ENCODE data around the gene FBXW9. TPM values are rescaled to one million over a fixed set of nuclear protein-coding genes. Genes with fewer than 3 reads are reported as not detected.

The FBXW9 gene
- total and polyA plus RNA-seq, 7 donors: 3.6 to 10.8 (median 6.2) TPM

DNA sequence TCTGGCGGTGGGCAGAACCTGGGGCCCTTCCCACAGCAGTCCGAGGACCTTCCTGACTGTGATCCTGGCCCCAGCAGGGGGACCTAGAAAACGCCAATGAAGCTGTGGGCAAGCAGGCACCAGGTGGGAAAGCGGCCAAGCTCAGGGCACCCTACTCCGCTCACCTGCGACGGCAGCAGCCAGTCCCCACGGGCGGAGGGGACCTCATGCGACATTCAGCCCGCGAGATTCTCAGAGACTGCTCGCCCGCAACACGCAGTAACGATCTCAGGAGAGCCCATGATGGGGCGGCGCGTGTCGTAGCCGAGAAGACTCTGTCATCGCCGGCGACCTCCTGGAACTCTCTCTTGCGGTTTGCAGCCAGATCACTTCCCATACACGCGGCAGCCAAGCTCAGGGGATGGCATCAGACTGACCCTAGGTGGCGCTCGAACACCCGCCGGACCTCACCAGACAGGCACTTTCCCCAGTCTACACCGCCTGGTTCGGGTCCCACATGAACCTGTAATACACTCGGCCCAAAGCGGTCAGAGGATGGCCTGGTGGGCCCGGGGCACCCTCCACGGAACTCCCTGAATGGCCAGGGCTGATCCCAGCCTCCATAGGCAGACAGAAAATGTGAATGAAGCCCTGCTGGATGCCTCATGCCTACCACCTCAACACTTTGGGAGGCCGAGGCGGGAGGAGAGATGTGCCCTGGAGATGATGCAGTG is 56.4 kb downstream of the FBXW9 start:
- Histone ChIP-seq H3K27me3 (no peaks in the 10 kb centered on the region), H3K36me3 (no peaks in the 10 kb centered on the region), H3K4me3 (peak overlapping the region in 3 of 4 donors; percentile 18 to 37 (median 30)), H3K9me3 (no peaks in the 10 kb centered on the region), H3K27ac (no peak overlapping the region), H3K4me1 (peaks cover 0 to 12% (median 11%) of the 10 kb centered on the region in 4 donors)
- TF ChIP-seq EP300 (IDR thresholded peaks at IDR 0.05) (no peak), POLR2AphosphoS5 (IDR thresholded peaks at IDR 0.05) (peak in 1 of 4 donors; percentile 10), POLR2A (IDR thresholded peaks at IDR 0.05) (no peak)
- TF ChIP-seq, protein P1, sequence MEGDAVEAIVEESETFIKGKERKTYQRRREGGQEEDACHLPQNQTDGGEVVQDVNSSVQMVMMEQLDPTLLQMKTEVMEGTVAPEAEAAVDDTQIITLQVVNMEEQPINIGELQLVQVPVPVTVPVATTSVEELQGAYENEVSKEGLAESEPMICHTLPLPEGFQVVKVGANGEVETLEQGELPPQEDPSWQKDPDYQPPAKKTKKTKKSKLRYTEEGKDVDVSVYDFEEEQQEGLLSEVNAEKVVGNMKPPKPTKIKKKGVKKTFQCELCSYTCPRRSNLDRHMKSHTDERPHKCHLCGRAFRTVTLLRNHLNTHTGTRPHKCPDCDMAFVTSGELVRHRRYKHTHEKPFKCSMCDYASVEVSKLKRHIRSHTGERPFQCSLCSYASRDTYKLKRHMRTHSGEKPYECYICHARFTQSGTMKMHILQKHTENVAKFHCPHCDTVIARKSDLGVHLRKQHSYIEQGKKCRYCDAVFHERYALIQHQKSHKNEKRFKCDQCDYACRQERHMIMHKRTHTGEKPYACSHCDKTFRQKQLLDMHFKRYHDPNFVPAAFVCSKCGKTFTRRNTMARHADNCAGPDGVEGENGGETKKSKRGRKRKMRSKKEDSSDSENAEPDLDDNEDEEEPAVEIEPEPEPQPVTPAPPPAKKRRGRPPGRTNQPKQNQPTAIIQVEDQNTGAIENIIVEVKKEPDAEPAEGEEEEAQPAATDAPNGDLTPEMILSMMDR (IDR thresholded peaks at IDR 0.05): peak; percentile 57 to 80 (median 64)
- WGBS, 2 donors: 10% methylated on average over 39 of the region's 39 CpGs
- intact Hi-C loops (cut with DNase I): no loop called here
- peak; percentile 88 for DNase-seq

Small RNA genes within 50 kb of the gene (small RNA-seq; reads per million reads assigned to genes)
- 57.4 to 659 (median 153) reads per million in 3 donors for gene SNORD41

Other genes starting within 250 kb of the FBXW9 start
- 1 to 10 TPM; 2.4 to 8.3 (median 3.5) TPM for gene ZNF709, start 211.8 kb downstream of the FBXW9 start, total RNA-seq
- 1 to 10 TPM in 1 of 3 donors, under 1 TPM in 2; 0.46 to 1.2 (median 0.60) TPM for gene ZNF709, start 211.8 kb downstream of the FBXW9 start, polyA plus RNA-seq
- gene ZNF564, start 145.1 kb downstream of the FBXW9 start, total RNA-seq: 10 to 100 TPM; 11.7 to 17.8 (median 16.4) TPM
- 1 to 10 TPM; 7.4 to 9.0 (median 7.8) TPM for gene ZNF564, start 145.1 kb downstream of the FBXW9 start, polyA plus RNA-seq
- 1 to 10 TPM; 4.3 to 7.8 (median 5.5) TPM for gene ZNF490, start 85.8 kb downstream of the FBXW9 start, total RNA-seq
- gene ZNF490, start 85.8 kb downstream of the FBXW9 start, polyA plus RNA-seq: 1 to 10 TPM in 2 of 3 donors, not detected in 1; 1.6 to 2.2 TPM
- 10 to 100 TPM; 16.6 to 27.6 (median 22.3) TPM for gene ZNF791, start 85.7 kb downstream of the FBXW9 start, total RNA-seq
- gene ZNF791, start 85.7 kb downstream of the FBXW9 start, polyA plus RNA-seq: 1 to 10 TPM; 4.2 to 9.4 (median 5.3) TPM
- gene MAN2B1, start 29.9 kb downstream of the FBXW9 start, total RNA-seq: 10 to 100 TPM; 41.1 to 75.6 (median 63.8) TPM
- gene MAN2B1, start 29.9 kb downstream of the FBXW9 start, polyA plus RNA-seq: 10 to 100 TPM; 26.4 to 68.1 (median 31.0) TPM
- gene WDR83, start 29.8 kb downstream of the FBXW9 start, total RNA-seq: 10 to 100 TPM in 2 of 4 donors, 1 to 10 TPM in 2; 7.8 to 11.7 (median 10.0) TPM
- gene WDR83, start 29.8 kb downstream of the FBXW9 start, polyA plus RNA-seq: 10 to 100 TPM in 2 of 3 donors, 1 to 10 TPM in 1; 8.3 to 13.4 (median 12.6) TPM
- gene DHPS, start 14.8 kb downstream of the FBXW9 start, total RNA-seq: 100 to 1,000 TPM; 105 to 160 (median 136) TPM
- 10 to 100 TPM; 60.3 to 74.1 (median 73.3) TPM for gene DHPS, start 14.8 kb downstream of the FBXW9 start, polyA plus RNA-seq
- not detected for gene GNG14, start 8.6 kb downstream of the FBXW9 start, total RNA-seq
- not detected for gene GNG14, start 8.6 kb downstream of the FBXW9 start, polyA plus RNA-seq
- gene TNPO2, start 27.3 kb upstream of the FBXW9 start, total RNA-seq: 10 to 100 TPM; 54.2 to 92.2 (median 60.5) TPM
- gene TNPO2, start 27.3 kb upstream of the FBXW9 start, polyA plus RNA-seq: 10 to 100 TPM in 2 of 3 donors, 1 to 10 TPM in 1; 9.5 to 47.2 (median 12.0) TPM
- gene TRIR, start 38.1 kb upstream of the FBXW9 start, total RNA-seq: 100 to 1,000 TPM; 443 to 505 (median 475) TPM
- gene TRIR, start 38.1 kb upstream of the FBXW9 start, polyA plus RNA-seq: 100 to 1,000 TPM; 261 to 324 (median 321) TPM
- 10 to 100 TPM; 34.6 to 59.4 (median 44.5) TPM for gene GET3, start 40.9 kb upstream of the FBXW9 start, total RNA-seq
- 100 to 1,000 TPM in 1 of 3 donors, 10 to 100 TPM in 2; 85.8 to 121 (median 98.5) TPM for gene GET3, start 40.9 kb upstream of the FBXW9 start, polyA plus RNA-seq
- under 1 TPM in 1 of 4 donors, not detected in 3; 0.36 TPM for gene BEST2, start 55.2 kb upstream of the FBXW9 start, total RNA-seq
- gene BEST2, start 55.2 kb upstream of the FBXW9 start, polyA plus RNA-seq: 10 to 100 TPM; 44.4 to 50.0 (median 45.8) TPM
- 10 to 100 TPM; 10.2 to 37.9 (median 12.7) TPM for gene HOOK2, start 78.9 kb upstream of the FBXW9 start, total RNA-seq
- 10 to 100 TPM; 36.0 to 80.4 (median 42.1) TPM for gene HOOK2, start 78.9 kb upstream of the FBXW9 start, polyA plus RNA-seq
- gene JUNB, start 94.9 kb upstream of the FBXW9 start, total RNA-seq: 1,000 to 10,000 TPM in 1 of 4 donors, 100 to 1,000 TPM in 3; 125 to 1,252 (median 504) TPM
- 100 to 1,000 TPM in 2 of 3 donors, 10 to 100 TPM in 1; 91.6 to 289 (median 249) TPM for gene JUNB, start 94.9 kb upstream of the FBXW9 start, polyA plus RNA-seq
- gene PRDX2, start 105.2 kb upstream of the FBXW9 start, total RNA-seq: 100 to 1,000 TPM; 248 to 312 (median 264) TPM
- 100 to 1,000 TPM; 277 to 379 (median 284) TPM for gene PRDX2, start 105.2 kb upstream of the FBXW9 start, polyA plus RNA-seq
- gene THSD8, start 105.4 kb upstream of the FBXW9 start, total RNA-seq: not detected
- 1 to 10 TPM in 2 of 3 donors, not detected in 1; 2.5 to 2.8 TPM for gene THSD8, start 105.4 kb upstream of the FBXW9 start, polyA plus RNA-seq
- gene RNASEH2A, start 110.0 kb upstream of the FBXW9 start, total RNA-seq: 1 to 10 TPM; 1.9 to 3.7 (median 3.0) TPM
- gene RNASEH2A, start 110.0 kb upstream of the FBXW9 start, polyA plus RNA-seq: 10 to 100 TPM in 1 of 3 donors, 1 to 10 TPM in 2; 6.2 to 22.1 (median 7.2) TPM
- 1 to 10 TPM in 1 of 4 donors, under 1 TPM in 1, not detected in 2; 0.82 to 1.8 TPM for gene RTBDN, start 137.9 kb upstream of the FBXW9 start, total RNA-seq
- gene RTBDN, start 137.9 kb upstream of the FBXW9 start, polyA plus RNA-seq: under 1 TPM in 1 of 3 donors, not detected in 2; 0.83 TPM
- 1 to 10 TPM in 1 of 4 donors, under 1 TPM in 3; 0.49 to 3.3 (median 0.76) TPM for gene MAST1, start 141.9 kb upstream of the FBXW9 start, total RNA-seq
- gene MAST1, start 141.9 kb upstream of the FBXW9 start, polyA plus RNA-seq: 1 to 10 TPM; 1.2 to 2.6 (median 1.8) TPM
- 10 to 100 TPM; 28.6 to 45.1 (median 32.1) TPM for gene DNASE2, start 184.8 kb upstream of the FBXW9 start, total RNA-seq
- gene DNASE2, start 184.8 kb upstream of the FBXW9 start, polyA plus RNA-seq: 10 to 100 TPM; 11.4 to 45.4 (median 24.5) TPM
- not detected for gene KLF1, start 190.6 kb upstream of the FBXW9 start, total RNA-seq
- under 1 TPM in 1 of 3 donors, not detected in 2; 0.10 TPM for gene KLF1, start 190.6 kb upstream of the FBXW9 start, polyA plus RNA-seq
- 10 to 100 TPM; 24.7 to 85.0 (median 34.8) TPM for gene GCDH, start 194.5 kb upstream of the FBXW9 start, total RNA-seq
- gene GCDH, start 194.5 kb upstream of the FBXW9 start, polyA plus RNA-seq: 10 to 100 TPM; 10.8 to 40.0 (median 21.3) TPM
- gene SYCE2, start 222.7 kb upstream of the FBXW9 start, total RNA-seq: not detected
- under 1 TPM in 1 of 3 donors, not detected in 2; 0.17 TPM for gene SYCE2, start 222.7 kb upstream of the FBXW9 start, polyA plus RNA-seq
- 10 to 100 TPM; 21.4 to 33.3 (median 31.7) TPM for gene FARSA, start 237.1 kb upstream of the FBXW9 start, total RNA-seq
- 10 to 100 TPM; 27.0 to 86.8 (median 29.1) TPM for gene FARSA, start 237.1 kb upstream of the FBXW9 start, polyA plus RNA-seq
- gene CALR, start 242.0 kb upstream of the FBXW9 start, total RNA-seq: 100 to 1,000 TPM; 147 to 260 (median 208) TPM
- 100 to 1,000 TPM in 2 of 3 donors, 10 to 100 TPM in 1; 70.3 to 717 (median 168) TPM for gene CALR, start 242.0 kb upstream of the FBXW9 start, polyA plus RNA-seq
- gene RAD23A, start 249.2 kb upstream of the FBXW9 start, total RNA-seq: 100 to 1,000 TPM in 3 of 4 donors, 10 to 100 TPM in 1; 98.8 to 133 (median 117) TPM
- gene RAD23A, start 249.2 kb upstream of the FBXW9 start, polyA plus RNA-seq: 10 to 100 TPM; 58.7 to 99.3 (median 70.9) TPM